Testis (tissue), 2 donors: ENCODE data around the gene RIOK2.

Experiments
- POLR2A ChIP-seq: fragments of 450-650 bp; IDR thresholded peaks from one replicate; pipeline ENCODE4 v1.6.1; 2017; ENCODE audit warnings: antibody characterized with exemption, mild to moderate bottlenecking, moderate library complexity
- TF ChIP-seq, protein P1 (sequence below), 3 experiments: fragments of 450-650 bp in 2 of 3; fragments of 200-600 bp in 1 of 3; sonication (generic) in 1 of 3; IDR thresholded peaks; one replicate each; pipeline ENCODE4 v1.5.1; 2016 to 2019; ENCODE audit warnings: antibody characterized with exemption in 3 of 3, mild to moderate bottlenecking in 2 of 3, moderate library complexity in 1 of 3

DNA sequence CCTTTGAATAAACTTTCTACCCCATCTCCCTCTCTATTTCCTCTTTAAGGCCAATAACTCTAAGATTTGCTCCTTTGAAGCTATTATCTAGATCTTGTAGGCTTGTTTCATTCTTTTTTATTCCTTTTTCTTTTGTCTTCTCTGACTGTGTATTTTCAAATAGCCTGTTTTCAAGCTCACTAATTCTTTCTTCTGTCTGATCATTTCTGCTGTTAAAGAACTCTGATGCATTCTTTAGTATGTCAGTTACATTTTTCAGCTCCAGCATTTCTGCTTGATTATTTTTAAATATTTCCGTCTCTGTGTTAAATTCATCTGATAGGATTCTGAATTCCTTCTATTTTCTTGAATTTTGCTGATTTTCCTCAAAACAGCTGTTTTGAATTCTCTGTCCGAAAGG lies 25.4 kb downstream of the RIOK2 start:
- TF ChIP-seq, protein P1, sequence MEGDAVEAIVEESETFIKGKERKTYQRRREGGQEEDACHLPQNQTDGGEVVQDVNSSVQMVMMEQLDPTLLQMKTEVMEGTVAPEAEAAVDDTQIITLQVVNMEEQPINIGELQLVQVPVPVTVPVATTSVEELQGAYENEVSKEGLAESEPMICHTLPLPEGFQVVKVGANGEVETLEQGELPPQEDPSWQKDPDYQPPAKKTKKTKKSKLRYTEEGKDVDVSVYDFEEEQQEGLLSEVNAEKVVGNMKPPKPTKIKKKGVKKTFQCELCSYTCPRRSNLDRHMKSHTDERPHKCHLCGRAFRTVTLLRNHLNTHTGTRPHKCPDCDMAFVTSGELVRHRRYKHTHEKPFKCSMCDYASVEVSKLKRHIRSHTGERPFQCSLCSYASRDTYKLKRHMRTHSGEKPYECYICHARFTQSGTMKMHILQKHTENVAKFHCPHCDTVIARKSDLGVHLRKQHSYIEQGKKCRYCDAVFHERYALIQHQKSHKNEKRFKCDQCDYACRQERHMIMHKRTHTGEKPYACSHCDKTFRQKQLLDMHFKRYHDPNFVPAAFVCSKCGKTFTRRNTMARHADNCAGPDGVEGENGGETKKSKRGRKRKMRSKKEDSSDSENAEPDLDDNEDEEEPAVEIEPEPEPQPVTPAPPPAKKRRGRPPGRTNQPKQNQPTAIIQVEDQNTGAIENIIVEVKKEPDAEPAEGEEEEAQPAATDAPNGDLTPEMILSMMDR (IDR thresholded peaks at IDR 0.05), result no peak
- no peak for TF ChIP-seq POLR2A
